ENCODE measurements around the gene IQCN. TPM values are rescaled to one million over a fixed set of nuclear protein-coding genes. Genes with fewer than 3 reads are reported as not detected.
A peak's percentile ranks its signal among the peaks of the same experiment; 100 is the strongest.

The IQCN gene
- total and polyA plus RNA-seq, 4 donors: 0.19 to 2.4 (median 0.53) TPM

DNA sequence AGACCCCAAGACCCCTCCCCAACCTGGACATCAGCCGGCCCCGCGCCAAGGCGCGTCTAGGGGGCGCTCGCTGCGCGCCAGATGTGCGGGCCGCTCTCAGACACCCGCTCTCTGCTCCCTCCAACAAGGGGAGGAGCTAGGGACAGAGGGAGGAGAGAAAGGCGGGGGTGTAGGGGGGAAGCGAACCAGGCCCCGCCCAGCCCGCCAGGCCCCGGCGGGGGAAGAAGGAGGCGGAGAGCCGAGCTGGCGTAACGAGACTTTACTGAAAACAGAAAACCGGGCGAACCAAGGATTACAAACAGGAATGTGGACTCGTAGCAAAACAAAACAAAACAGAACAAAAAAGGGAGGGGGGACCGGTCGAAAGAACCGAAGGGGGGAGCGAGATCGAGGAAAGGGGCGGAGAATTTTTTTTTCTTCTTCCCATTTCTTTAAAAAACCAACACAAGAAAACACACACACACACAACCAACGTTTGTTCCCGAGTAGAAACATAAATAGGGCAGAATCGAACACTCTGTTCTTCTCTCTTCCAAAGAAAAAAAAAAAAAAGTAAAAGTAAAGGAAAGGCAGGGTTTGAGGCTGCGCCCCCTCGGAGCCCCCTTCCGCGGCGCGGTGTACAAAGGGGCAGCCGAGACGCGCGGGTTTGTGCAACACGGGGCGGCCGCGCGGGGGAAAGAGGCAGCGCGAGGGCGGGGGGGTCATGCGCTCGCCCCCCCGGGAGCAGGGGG, 5.4 kb upstream of the IQCN start:
- H3K4me3 ChIP-seq (ENCODE audit: low read depth in 1 of 3, low read length in 3 of 3): peak overlapping the region; percentile 78 to 90 (median 84)
- H3K27ac ChIP-seq (ENCODE audit: low read depth in 1 of 2, low read length in 2 of 2): peak overlapping the region; percentile 100
- no peaks in the 10 kb centered on the region for H3K27me3 ChIP-seq (ENCODE audit: control insufficient read depth in 4 of 4, insufficient read depth in 4 of 4, low read length in 3 of 4)
- H3K9ac ChIP-seq (ENCODE audit: low read depth in 1 of 2, low read length in 2 of 2): peak overlapping the region; percentile 97 to 100
- TF ChIP-seq EGR1 (IDR thresholded peaks at IDR 0.05; ENCODE audit: low read depth in 2 of 2): peak; percentile 86 to 96
- no peak for TF ChIP-seq FOXA2 (IDR thresholded peaks at IDR 0.05)
- peak; percentile 84 for TF ChIP-seq SP1 (IDR thresholded peaks at IDR 0.05)
- TF ChIP-seq, protein P1, sequence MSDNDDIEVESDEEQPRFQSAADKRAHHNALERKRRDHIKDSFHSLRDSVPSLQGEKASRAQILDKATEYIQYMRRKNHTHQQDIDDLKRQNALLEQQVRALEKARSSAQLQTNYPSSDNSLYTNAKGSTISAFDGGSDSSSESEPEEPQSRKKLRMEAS (IDR thresholded peaks at IDR 0.05): no peak
- no peak for TF ChIP-seq HNF4G (IDR thresholded peaks at IDR 0.05)
- TF ChIP-seq HNF4A (conservative IDR thresholded peaks at IDR 0.05): peak; percentile 10 to 41
- TF ChIP-seq NR2F2 (IDR thresholded peaks at IDR 0.05): no peak
- TF ChIP-seq FOXA1 (IDR thresholded peaks at IDR 0.05): peak; percentile 11
- peak; percentile 79 for TF ChIP-seq YY1 (IDR thresholded peaks at IDR 0.05)
- TF ChIP-seq, protein P2, sequence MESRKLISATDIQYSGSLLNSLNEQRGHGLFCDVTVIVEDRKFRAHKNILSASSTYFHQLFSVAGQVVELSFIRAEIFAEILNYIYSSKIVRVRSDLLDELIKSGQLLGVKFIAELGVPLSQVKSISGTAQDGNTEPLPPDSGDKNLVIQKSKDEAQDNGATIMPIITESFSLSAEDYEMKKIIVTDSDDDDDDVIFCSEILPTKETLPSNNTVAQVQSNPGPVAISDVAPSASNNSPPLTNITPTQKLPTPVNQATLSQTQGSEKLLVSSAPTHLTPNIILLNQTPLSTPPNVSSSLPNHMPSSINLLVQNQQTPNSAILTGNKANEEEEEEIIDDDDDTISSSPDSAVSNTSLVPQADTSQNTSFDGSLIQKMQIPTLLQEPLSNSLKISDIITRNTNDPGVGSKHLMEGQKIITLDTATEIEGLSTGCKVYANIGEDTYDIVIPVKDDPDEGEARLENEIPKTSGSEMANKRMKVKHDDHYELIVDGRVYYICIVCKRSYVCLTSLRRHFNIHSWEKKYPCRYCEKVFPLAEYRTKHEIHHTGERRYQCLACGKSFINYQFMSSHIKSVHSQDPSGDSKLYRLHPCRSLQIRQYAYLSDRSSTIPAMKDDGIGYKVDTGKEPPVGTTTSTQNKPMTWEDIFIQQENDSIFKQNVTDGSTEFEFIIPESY (IDR thresholded peaks at IDR 0.05): peak; percentile 33
- peak in 1 of 2 donors; percentile 15 for TF ChIP-seq JUND (IDR thresholded peaks at IDR 0.05)
- peak in 1 of 2 donors; percentile 49 for TF ChIP-seq GABPA (IDR thresholded peaks at IDR 0.05 in 1 of 2, conservative IDR thresholded peaks at IDR 0.05 in 1 of 2)
- TF ChIP-seq, protein P3, sequence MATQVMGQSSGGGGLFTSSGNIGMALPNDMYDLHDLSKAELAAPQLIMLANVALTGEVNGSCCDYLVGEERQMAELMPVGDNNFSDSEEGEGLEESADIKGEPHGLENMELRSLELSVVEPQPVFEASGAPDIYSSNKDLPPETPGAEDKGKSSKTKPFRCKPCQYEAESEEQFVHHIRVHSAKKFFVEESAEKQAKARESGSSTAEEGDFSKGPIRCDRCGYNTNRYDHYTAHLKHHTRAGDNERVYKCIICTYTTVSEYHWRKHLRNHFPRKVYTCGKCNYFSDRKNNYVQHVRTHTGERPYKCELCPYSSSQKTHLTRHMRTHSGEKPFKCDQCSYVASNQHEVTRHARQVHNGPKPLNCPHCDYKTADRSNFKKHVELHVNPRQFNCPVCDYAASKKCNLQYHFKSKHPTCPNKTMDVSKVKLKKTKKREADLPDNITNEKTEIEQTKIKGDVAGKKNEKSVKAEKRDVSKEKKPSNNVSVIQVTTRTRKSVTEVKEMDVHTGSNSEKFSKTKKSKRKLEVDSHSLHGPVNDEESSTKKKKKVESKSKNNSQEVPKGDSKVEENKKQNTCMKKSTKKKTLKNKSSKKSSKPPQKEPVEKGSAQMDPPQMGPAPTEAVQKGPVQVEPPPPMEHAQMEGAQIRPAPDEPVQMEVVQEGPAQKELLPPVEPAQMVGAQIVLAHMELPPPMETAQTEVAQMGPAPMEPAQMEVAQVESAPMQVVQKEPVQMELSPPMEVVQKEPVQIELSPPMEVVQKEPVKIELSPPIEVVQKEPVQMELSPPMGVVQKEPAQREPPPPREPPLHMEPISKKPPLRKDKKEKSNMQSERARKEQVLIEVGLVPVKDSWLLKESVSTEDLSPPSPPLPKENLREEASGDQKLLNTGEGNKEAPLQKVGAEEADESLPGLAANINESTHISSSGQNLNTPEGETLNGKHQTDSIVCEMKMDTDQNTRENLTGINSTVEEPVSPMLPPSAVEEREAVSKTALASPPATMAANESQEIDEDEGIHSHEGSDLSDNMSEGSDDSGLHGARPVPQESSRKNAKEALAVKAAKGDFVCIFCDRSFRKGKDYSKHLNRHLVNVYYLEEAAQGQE (IDR thresholded peaks at IDR 0.05): peak; percentile 87
- TF ChIP-seq, protein P4, sequence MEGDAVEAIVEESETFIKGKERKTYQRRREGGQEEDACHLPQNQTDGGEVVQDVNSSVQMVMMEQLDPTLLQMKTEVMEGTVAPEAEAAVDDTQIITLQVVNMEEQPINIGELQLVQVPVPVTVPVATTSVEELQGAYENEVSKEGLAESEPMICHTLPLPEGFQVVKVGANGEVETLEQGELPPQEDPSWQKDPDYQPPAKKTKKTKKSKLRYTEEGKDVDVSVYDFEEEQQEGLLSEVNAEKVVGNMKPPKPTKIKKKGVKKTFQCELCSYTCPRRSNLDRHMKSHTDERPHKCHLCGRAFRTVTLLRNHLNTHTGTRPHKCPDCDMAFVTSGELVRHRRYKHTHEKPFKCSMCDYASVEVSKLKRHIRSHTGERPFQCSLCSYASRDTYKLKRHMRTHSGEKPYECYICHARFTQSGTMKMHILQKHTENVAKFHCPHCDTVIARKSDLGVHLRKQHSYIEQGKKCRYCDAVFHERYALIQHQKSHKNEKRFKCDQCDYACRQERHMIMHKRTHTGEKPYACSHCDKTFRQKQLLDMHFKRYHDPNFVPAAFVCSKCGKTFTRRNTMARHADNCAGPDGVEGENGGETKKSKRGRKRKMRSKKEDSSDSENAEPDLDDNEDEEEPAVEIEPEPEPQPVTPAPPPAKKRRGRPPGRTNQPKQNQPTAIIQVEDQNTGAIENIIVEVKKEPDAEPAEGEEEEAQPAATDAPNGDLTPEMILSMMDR (IDR thresholded peaks at IDR 0.05; ENCODE audit: low read depth, low read length, missing input control): peak; percentile 80
- peak; percentile 78 for TF ChIP-seq TAF1 (conservative IDR thresholded peaks at IDR 0.05)
- TF ChIP-seq, protein P5, sequence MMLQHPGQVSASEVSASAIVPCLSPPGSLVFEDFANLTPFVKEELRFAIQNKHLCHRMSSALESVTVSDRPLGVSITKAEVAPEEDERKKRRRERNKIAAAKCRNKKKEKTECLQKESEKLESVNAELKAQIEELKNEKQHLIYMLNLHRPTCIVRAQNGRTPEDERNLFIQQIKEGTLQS (IDR thresholded peaks at IDR 0.05): no peak
- peak; percentile 86 to 96 for TF ChIP-seq RAD21 (IDR thresholded peaks at IDR 0.05)
- TF ChIP-seq RXRA (IDR thresholded peaks at IDR 0.05): peak in 1 of 2 donors; percentile 28
- H3K4me1 ChIP-seq (ENCODE audit: control insufficient read depth in 4 of 4, insufficient read depth in 4 of 4, low read length in 3 of 4): peaks cover 7 to 44% (median 35%) of the 10 kb centered on the region in 4 donors
- H3K36me3 ChIP-seq (ENCODE audit: control insufficient read depth in 4 of 4, insufficient read depth in 3 of 4, low read depth in 1 of 4, low read length in 3 of 4): peaks cover 0 to 4% (median 1%) of the 10 kb centered on the region in 4 donors
- under 1% methylated on average over 55 of the region's 55 CpGs for WGBS
- no peaks in the 10 kb centered on the region for H3K9me3 ChIP-seq (ENCODE audit: control insufficient read depth in 4 of 4, low read length in 3 of 4)
- peak; percentile 91 for DNase-seq (ENCODE audit: low spot score)
